Right cardiac atrium (tissue), 5 donors: ENCODE data around the gene ELOVL1. TPM values are rescaled to one million over a fixed set of nuclear protein-coding genes. Genes with fewer than 3 reads are reported as not detected.

Source experiments
- ATAC-seq, 2 donors: fragments of 200-7000 bp; cut with Tn5 transposase; one replicate each; pipeline versions ENCODE4 v1.8.0 to v1.9.1; 2020; ENCODE audit warnings: moderate library complexity in 2 of 2, mild to moderate bottlenecking in 1 of 2
- DNase-seq, 3 donors: peaks; one replicate each; pipeline ENCODE4 v3.0.0-alpha.2; 2020
- H3K27ac ChIP-seq: one replicate; pipeline ENCODE4 v1.5.1; 2013; ENCODE audit warnings: mild to moderate bottlenecking, low read length, control low read depth, moderate library complexity
- H3K27me3 ChIP-seq: one replicate; pipeline ENCODE4 v1.6.1; 2013; ENCODE audit not compliant: control insufficient read depth, insufficient read depth
- H3K4me1 ChIP-seq: one replicate; pipeline ENCODE4 v1.6.1; 2013; ENCODE audit warnings: low read length; ENCODE audit not compliant: control insufficient read depth, insufficient read depth
- H3K4me3 ChIP-seq: one replicate; pipeline ENCODE4 v1.5.1; 2013; ENCODE audit warnings: low read length, control low read depth
- H3K9me3 ChIP-seq: one replicate; pipeline ENCODE4 v1.6.1; 2013; ENCODE audit warnings: low read length; ENCODE audit not compliant: control insufficient read depth
- WGBS: extraction: QIAGEN DNeasy Blood & Tissue Kit; methylation state at CpG from one replicate; pipeline ENCODE4 v1.1.7; 2013; 5-methylcytosine and 5-hydroxymethylcytosine counted together
- intact Hi-C, 4 donors: fragments of 100-400 bp; cut with DNase I; formaldehyde crosslinking; loops; one replicate each; pipeline versions ENCODE4 v1.11.0 to v1.14.0; 2022 to 2023
- polyA plus RNA-seq: library from polyadenylated mRNA; stranded (reverse); fragments of 200-250 nt; gene quantifications from one replicate; pipeline ENCODE4 v1.2.3, GENCODE V29; 2013
- total RNA-seq, 4 donors: library from RNA; stranded (reverse); fragmentation: NEBNext Ultra II Directional; extraction: Animal tissue kit (Norgen Biotek cat#: 25700); gene quantifications; one replicate each; pipeline ENCODE4 v1.2.1, GENCODE V29; 2021
- donor health status: healthy with polysubstance abuse.
- donor health status: DM: no; HTN: yes; CAD: no.
- donor health status: DM: no; HTN: no; CAD: no.
- donor health status: DM: no; HTN: yes; CAD: no; lungs with severe emphysema.
- donor health status: DM: yes; HTN: yes; CAD: no.

ELOVL1 gene
- total and polyA plus RNA-seq, 5 donors: 33.1 to 47.1 (median 37.6) TPM

- no peak for DNase-seq
- Histone ChIP-seq H3K4me3 (no peak overlapping the region), H3K4me1 (no peaks in the 10 kb centered on the region), H3K27ac (no peak overlapping the region), H3K27me3 (no peaks in the 10 kb centered on the region), H3K9me3 (no peaks in the 10 kb centered on the region)
- 57% methylated on average over 1 of the region's 1 CpG for WGBS
- no peak for ATAC-seq
- intact Hi-C loops: no loop called here
Measured at GRCh38 chr1:43340559-43340958, 27.3 kb downstream of the ELOVL1 start.

- Histone ChIP-seq H3K4me1 (no peaks in the 10 kb centered on the region), H3K27ac (no peak overlapping the region), H3K9me3 (no peaks in the 10 kb centered on the region), H3K4me3 (no peak overlapping the region), H3K27me3 (no peaks in the 10 kb centered on the region)
- 90% methylated on average over 6 of the region's 6 CpGs for WGBS
- ATAC-seq (no peak), DNase-seq (no peak)
- intact Hi-C loops: no loop called here
Measured at GRCh38 chr1:43339584-43340232, 28.1 kb downstream of the ELOVL1 start.

GRCh38 chr1:43338001-43338400 lies 29.8 kb downstream of the ELOVL1 start:
- no peak overlapping the region for H3K4me3 ChIP-seq
- no peaks in the 10 kb centered on the region for H3K4me1 ChIP-seq
- DNase-seq (no peak), ATAC-seq (peak in 1 of 2 donors; percentile 8)
- H3K27ac ChIP-seq: no peak overlapping the region
- 77% methylated on average over 5 of the region's 5 CpGs for WGBS
- H3K9me3 ChIP-seq: no peaks in the 10 kb centered on the region
- H3K27me3 ChIP-seq: no peaks in the 10 kb centered on the region
- intact Hi-C loops: no loop called here

GRCh38 chr1:43337588-43337987 lies 30.2 kb downstream of the ELOVL1 start, which contains the start of gene MPL:
TSS of gene MPL (plus strand) at chr1:43337818. CDS start at chr1:43337849, 31 bp downstream.
- Histone ChIP-seq H3K27ac (no peak within 1 kb of the TSS), H3K9me3 (no peaks in the 10 kb centered on the region), H3K27me3 (no peaks in the 10 kb centered on the region), H3K4me3 (no peak within 1 kb of the TSS), H3K4me1 (no peaks in the 10 kb centered on the region)
- 65% methylated on average over 3 of the region's 3 CpGs for WGBS
- ATAC-seq: peak in 1 of 2 donors; percentile 9
- DNase-seq: no peak
- intact Hi-C loops: no loop called here

GRCh38 chr1:43334453-43335205 lies 33.2 kb downstream of the ELOVL1 start:
- intact Hi-C loops: no loop called here

GRCh38 chr1:43331688-43332087 lies 36.1 kb downstream of the ELOVL1 start:
- H3K4me1 ChIP-seq: peaks cover 7% of the 10 kb centered on the region
- WGBS: 94% methylated on average over 5 of the region's 5 CpGs
- intact Hi-C loops: no loop called here
- H3K27me3 ChIP-seq: no peaks in the 10 kb centered on the region
- DNase-seq: no peak
- H3K9me3 ChIP-seq: no peaks in the 10 kb centered on the region
- no peak overlapping the region for H3K4me3 ChIP-seq
- ATAC-seq: no peak
- H3K27ac ChIP-seq: no peak overlapping the region

More at GRCh38 chr1:43334453-43335205, 33.2 kb downstream of the ELOVL1 start:
- H3K9me3 ChIP-seq: no peaks in the 10 kb centered on the region
- no peak overlapping the region for H3K27ac ChIP-seq
- ATAC-seq (no peak), DNase-seq (no peak)
- H3K27me3 ChIP-seq: no peaks in the 10 kb centered on the region
- 47% methylated on average over 7 of the region's 7 CpGs for WGBS
- no peak overlapping the region for H3K4me3 ChIP-seq
- H3K4me1 ChIP-seq: peaks cover 7% of the 10 kb centered on the region

- intact Hi-C loops: no loop called here
- ATAC-seq (peak; percentile 91 to 98), DNase-seq (peak; percentile 86 to 87 (median 87))
- H3K4me1 ChIP-seq: peaks cover 7% of the 10 kb centered on the region
- H3K4me3 ChIP-seq: no peak overlapping the region
- 23% methylated on average over 6 of the region's 6 CpGs for WGBS
- no peaks in the 10 kb centered on the region for H3K27me3 ChIP-seq
- no peaks in the 10 kb centered on the region for H3K9me3 ChIP-seq
- H3K27ac ChIP-seq: no peak overlapping the region
Measured at GRCh38 chr1:43329995-43330751, 37.6 kb downstream of the ELOVL1 start.

GRCh38 chr1:43327549-43328292 lies 40.1 kb downstream of the ELOVL1 start:
- H3K27ac ChIP-seq: no peak overlapping the region
- no peak for ATAC-seq
- intact Hi-C loops: no loop called here
- DNase-seq: no peak
- peaks cover 7% of the 10 kb centered on the region for H3K4me1 ChIP-seq
- no peaks in the 10 kb centered on the region for H3K27me3 ChIP-seq
- 96% methylated on average over 1 of the region's 1 CpG for WGBS
- H3K9me3 ChIP-seq: no peaks in the 10 kb centered on the region
- no peak overlapping the region for H3K4me3 ChIP-seq

- ATAC-seq (no peak), DNase-seq (no peak)
- intact Hi-C loops: no loop called here
Measured at GRCh38 chr1:43325381-43325780, 42.4 kb downstream of the ELOVL1 start.

GRCh38 chr1:43324810-43325209 lies 43.0 kb downstream of the ELOVL1 start:
- no peak overlapping the region for H3K4me3 ChIP-seq
- WGBS: 94% methylated on average over 1 of the region's 1 CpG
- peaks cover 2% of the 10 kb centered on the region for H3K4me1 ChIP-seq
- no peaks in the 10 kb centered on the region for H3K27me3 ChIP-seq
- ATAC-seq: no peak
- intact Hi-C loops: no loop called here
- H3K9me3 ChIP-seq: no peaks in the 10 kb centered on the region
- no peak for DNase-seq
- no peak overlapping the region for H3K27ac ChIP-seq

More at GRCh38 chr1:43325381-43325780, 42.4 kb downstream of the ELOVL1 start:
- H3K9me3 ChIP-seq: no peaks in the 10 kb centered on the region
- no peaks in the 10 kb centered on the region for H3K27me3 ChIP-seq
- no peak overlapping the region for H3K4me3 ChIP-seq
- H3K27ac ChIP-seq: no peak overlapping the region
- peaks cover 6% of the 10 kb centered on the region for H3K4me1 ChIP-seq
